GM12873 (cell line): ENCODE data around the gene CDH6.

Experiments used
- TF ChIP-seq, protein P1 (sequence below): IDR thresholded peaks from 2 replicates; pipeline ENCODE4 v1.5.1; 2012; ENCODE audit warnings: low read depth, mild to moderate bottlenecking, moderate library complexity, low read length, control low read depth; ENCODE audit not compliant: insufficient read depth; ENCODE audit errors: missing control alignments

Gene CDH6

DNA sequence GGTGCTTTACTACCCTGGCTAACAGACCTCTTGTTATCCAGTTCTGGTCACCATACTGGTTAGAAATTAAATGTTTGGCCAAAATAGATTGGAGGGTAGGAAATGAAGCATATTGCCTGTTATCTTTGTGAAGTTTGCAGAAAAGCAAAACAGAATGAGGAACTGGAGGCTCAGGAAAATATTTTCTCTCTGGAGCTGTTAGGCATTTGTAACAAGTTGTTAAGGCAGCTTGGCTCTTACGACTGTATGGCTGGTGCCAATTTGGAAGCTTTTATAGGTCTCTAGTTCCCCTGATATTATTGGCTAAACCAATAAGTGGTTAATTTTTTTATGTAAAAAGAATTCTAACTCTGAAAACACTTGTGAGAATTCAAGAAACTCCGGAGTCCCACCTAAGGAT, 35.8 kb downstream of the CDH6 start:
- TF ChIP-seq, protein P1, sequence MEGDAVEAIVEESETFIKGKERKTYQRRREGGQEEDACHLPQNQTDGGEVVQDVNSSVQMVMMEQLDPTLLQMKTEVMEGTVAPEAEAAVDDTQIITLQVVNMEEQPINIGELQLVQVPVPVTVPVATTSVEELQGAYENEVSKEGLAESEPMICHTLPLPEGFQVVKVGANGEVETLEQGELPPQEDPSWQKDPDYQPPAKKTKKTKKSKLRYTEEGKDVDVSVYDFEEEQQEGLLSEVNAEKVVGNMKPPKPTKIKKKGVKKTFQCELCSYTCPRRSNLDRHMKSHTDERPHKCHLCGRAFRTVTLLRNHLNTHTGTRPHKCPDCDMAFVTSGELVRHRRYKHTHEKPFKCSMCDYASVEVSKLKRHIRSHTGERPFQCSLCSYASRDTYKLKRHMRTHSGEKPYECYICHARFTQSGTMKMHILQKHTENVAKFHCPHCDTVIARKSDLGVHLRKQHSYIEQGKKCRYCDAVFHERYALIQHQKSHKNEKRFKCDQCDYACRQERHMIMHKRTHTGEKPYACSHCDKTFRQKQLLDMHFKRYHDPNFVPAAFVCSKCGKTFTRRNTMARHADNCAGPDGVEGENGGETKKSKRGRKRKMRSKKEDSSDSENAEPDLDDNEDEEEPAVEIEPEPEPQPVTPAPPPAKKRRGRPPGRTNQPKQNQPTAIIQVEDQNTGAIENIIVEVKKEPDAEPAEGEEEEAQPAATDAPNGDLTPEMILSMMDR, result no peak

GRCh38 chr5:31231177-31231838, 37.8 kb downstream of the CDH6 start:
- TF ChIP-seq, protein P1, result no peak

- TF ChIP-seq, protein P1, result peak; percentile 67
Measured at GRCh38 chr5:31232273-31232888, 38.9 kb downstream of the CDH6 start.

- TF ChIP-seq, protein P1, result no peak
Measured at GRCh38 chr5:31235381-31235780, 41.9 kb downstream of the CDH6 start.

- TF ChIP-seq, protein P1, result no peak
Measured at GRCh38 chr5:31236339-31236738, 42.9 kb downstream of the CDH6 start.

- TF ChIP-seq, protein P1, result no peak
Measured at GRCh38 chr5:31237174-31237573, 43.7 kb downstream of the CDH6 start.

- TF ChIP-seq, protein P1, result no peak
Measured at GRCh38 chr5:31238497-31238896, 45.0 kb downstream of the CDH6 start.
